Kidney (tissue), 14 donors: Measurements from ENCODE around the gene ALK. TPM values are rescaled to one million over a fixed set of nuclear protein-coding genes. Genes with fewer than 3 reads are reported as not detected.

ENCODE experiments used
- DNase-seq, 5 donors: peaks; one replicate each; pipeline ENCODE4 v3.0.0-alpha.2; 2013 to 2020
- FAIRE-seq: peaks from 2 replicates; lab custom pipeline; 2012; peaks lifted over from hg19 to GRCh38; lab: Jason Lieb, UNC
- H3K27ac ChIP-seq, 2 donors: one replicate each; pipeline ENCODE4 v1.7.0; 2013; ENCODE audit warnings: low read depth in 2 of 2, low read length in 2 of 2, inconsistent platforms in 1 of 2
- H3K27me3 ChIP-seq: one replicate; pipeline ENCODE4 v1.7.1; 2013; ENCODE audit warnings: low read length, inconsistent platforms; ENCODE audit not compliant: control insufficient read depth, insufficient read depth
- H3K36me3 ChIP-seq, 3 donors: one replicate each; pipeline versions ENCODE4 v1.7.0 to v1.7.1; 2013; ENCODE audit warnings: low read length in 3 of 3, control low read depth in 1 of 3, inconsistent platforms in 1 of 3; ENCODE audit not compliant: insufficient read depth in 3 of 3, control insufficient read depth in 2 of 3
- H3K4me1 ChIP-seq, 3 donors: one replicate each; pipeline versions ENCODE4 v1.7.0 to v1.7.1; 2013; ENCODE audit warnings: low read length in 3 of 3, inconsistent platforms in 1 of 3, low read depth in 1 of 3; ENCODE audit not compliant: control insufficient read depth in 2 of 3, insufficient read depth in 2 of 3
- H3K4me3 ChIP-seq, 3 donors: one replicate each; pipeline versions ENCODE4 v1.7.0 to v1.8.1; 2013; ENCODE audit warnings: low read length in 3 of 3, control low read depth in 1 of 3, inconsistent platforms in 1 of 3
- H3K9ac ChIP-seq, 3 donors: one replicate each; pipeline versions ENCODE4 v1.7.0 to v1.7.1; 2013; ENCODE audit warnings: low read length in 3 of 3, control low read depth in 1 of 3, inconsistent platforms in 1 of 3
- H3K9me3 ChIP-seq, 3 donors: one replicate each; pipeline versions ENCODE4 v1.7.0 to v1.7.1; 2013; ENCODE audit warnings: low read length in 3 of 3, control low read depth in 1 of 3, inconsistent platforms in 1 of 3; ENCODE audit not compliant: control insufficient read depth in 2 of 3, insufficient read depth in 1 of 3
- CTCF ChIP-seq: IDR thresholded peaks from 3 replicates; pipeline ENCODE4 v1.5.1; 2012; ENCODE audit warnings: mild to moderate bottlenecking, moderate library complexity, borderline replicate concordance; ENCODE audit not compliant: insufficient read depth; ENCODE audit errors: extremely low read depth
- intact Hi-C: fragments of 100-400 bp; cut with DNase I; formaldehyde crosslinking; loops from one replicate; pipeline ENCODE4 v1.11.1; 2022
- polyA plus RNA-seq: library from polyadenylated mRNA; stranded (reverse); fragments of 350-450 nt; fragmentation: Illumina TruSeq; extraction: RNeasy Lipid Tissue Mini Kit (QIAGEN cat#74804); gene quantifications from one replicate; pipeline ENCODE4 v1.2.3, GENCODE V29; 2014; ENCODE audit warnings: low read depth, low replicate concordance; ENCODE audit not compliant: insufficient read depth
- total RNA-seq: library from RNA; stranded (reverse); fragmentation: NEBNext Ultra II Directional; extraction: Animal tissue kit (Norgen Biotek cat#: 25700); gene quantifications from one replicate; pipeline ENCODE4 v1.2.1, GENCODE V29; 2021
- donor health status: control.
- donor health status: control.
- donor health status: control.
- donor health status: control.
- donor health status: control.
- donor health status: DM: yes; HTN: yes; CAD: no.
- donor health status: Normal renal cell carcinoma (clear cell type).

The ALK gene
- total and polyA plus RNA-seq, 2 donors from 2014 or later, result 0.13 TPM; not detected in 1

GRCh38 chr2:29821591-29821990 is 99.8 kb downstream of the ALK start:
- no peak overlapping the region for H3K9ac ChIP-seq
- DNase-seq, result no peak
- FAIRE-seq, result no peak
- intact Hi-C loops, result no loop called here
- TF ChIP-seq CTCF, result no peak
- no peaks in the 10 kb centered on the region for H3K4me1 ChIP-seq
- H3K4me3 ChIP-seq, result no peak overlapping the region
- H3K27ac ChIP-seq, result no peak overlapping the region
- H3K27me3 ChIP-seq, result no peaks in the 10 kb centered on the region
- no peaks in the 10 kb centered on the region for H3K9me3 ChIP-seq
- no peaks in the 10 kb centered on the region for H3K36me3 ChIP-seq

- Histone ChIP-seq H3K27me3 (no peaks in the 10 kb centered on the region), H3K9me3 (no peaks in the 10 kb centered on the region), H3K4me1 (no peaks in the 10 kb centered on the region), H3K4me3 (no peak overlapping the region), H3K36me3 (no peaks in the 10 kb centered on the region), H3K9ac (no peak overlapping the region), H3K27ac (no peak overlapping the region)
- no peak for FAIRE-seq
- intact Hi-C loops, result no loop called here
- DNase-seq, result no peak
- no peak for TF ChIP-seq CTCF
These were observed 101.8 kb downstream of the ALK start for GRCh38 chr2:29819570-29819969.

GRCh38 chr2:29817801-29818680 is 103.3 kb downstream of the ALK start:
- no peak for DNase-seq
- intact Hi-C loops, result no loop called here
- no peak for TF ChIP-seq CTCF

More at GRCh38 chr2:29817801-29818680, 103.3 kb downstream of the ALK start:
- no peaks in the 10 kb centered on the region for H3K9me3 ChIP-seq
- no peak overlapping the region for H3K27ac ChIP-seq
- no peak overlapping the region for H3K4me3 ChIP-seq
- no peak overlapping the region for H3K9ac ChIP-seq
- H3K36me3 ChIP-seq, result no peaks in the 10 kb centered on the region
- H3K27me3 ChIP-seq, result no peaks in the 10 kb centered on the region
- H3K4me1 ChIP-seq, result no peaks in the 10 kb centered on the region
- FAIRE-seq, result no peak
